ENCODE measurements around the gene XYLT1. TPM values are rescaled to one million over a fixed set of nuclear protein-coding genes. Genes with fewer than 3 reads are reported as not detected.

Gene XYLT1
- polyA plus RNA-seq, 1 of the 3 experiments (the other 2 are of a cell fraction) = 17.6 TPM

DNA sequence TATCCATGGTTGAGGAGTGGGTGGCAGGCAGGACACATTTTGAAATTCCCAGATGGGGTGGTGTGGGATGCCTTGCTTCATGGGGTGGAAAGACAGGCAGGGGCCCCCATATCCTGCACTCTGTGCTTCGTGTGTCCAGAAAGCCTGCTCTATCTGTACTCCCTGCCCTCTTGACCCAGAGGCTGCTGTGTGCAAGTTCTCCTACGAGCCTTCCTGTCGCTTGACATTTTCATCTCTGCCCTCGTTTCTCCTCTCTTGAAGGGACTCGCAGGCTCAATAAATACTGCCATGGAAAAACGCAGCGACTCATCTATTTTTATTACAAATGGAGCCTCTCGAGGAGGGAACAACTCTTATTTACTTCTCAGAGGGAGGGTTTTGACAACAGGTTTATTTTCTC is 254.8 kb downstream of the XYLT1 start:
- no peak for DNase-seq
- Histone ChIP-seq H3K4me1 (ENCODE audit: control insufficient read depth in 1 of 2, insufficient read depth in 2 of 2, low read depth in 1 of 2, low read length in 1 of 2) (no peaks in the 10 kb centered on the region; a peak in 1 of 4 replicates), H3K9ac (no peak overlapping the region), H3K9me2 (no peaks in the 10 kb centered on the region), H3K36me3 (replicated peaks in 1 of 2; ENCODE audit: control insufficient read depth in 1 of 2, insufficient read depth in 2 of 2, low read length in 1 of 2) (peaks cover 0 to 57% of the 10 kb centered on the region in 2 experiments), H3K9me3 (no peaks in the 10 kb centered on the region), H3K27ac (ENCODE audit: low read depth in 2 of 2, low read length in 1 of 2) (no peak overlapping the region), H3K4me3 (ENCODE audit: low read depth in 2 of 2, low read length in 1 of 2) (no peak overlapping the region), H3K4me2 (no peak overlapping the region), H2AFZ (ENCODE audit: low read depth) (no peak overlapping the region), H3K79me2 (ENCODE audit: insufficient read depth) (peaks cover 96% of the 10 kb centered on the region), H4K20me1 (ENCODE audit: insufficient read depth) (peaks cover 87% of the 10 kb centered on the region), H3K27me3 (ENCODE audit: insufficient read depth) (no peaks in the 10 kb centered on the region), H3F3A (replicated peaks; ENCODE audit: insufficient read depth) (peaks cover 29% of the 10 kb centered on the region)
- ChIA-PET CTCF (no interaction called here), POLR2A (no interaction called here)
- 88% methylated on average over 8 of the region's 8 CpGs for WGBS (ENCODE audit: low lambda C conversion rate)
- no peak for TF ChIP-seq TAF1 (IDR thresholded peaks at IDR 0.05; ENCODE audit: borderline replicate concordance, low read depth, low read length)

DNA sequence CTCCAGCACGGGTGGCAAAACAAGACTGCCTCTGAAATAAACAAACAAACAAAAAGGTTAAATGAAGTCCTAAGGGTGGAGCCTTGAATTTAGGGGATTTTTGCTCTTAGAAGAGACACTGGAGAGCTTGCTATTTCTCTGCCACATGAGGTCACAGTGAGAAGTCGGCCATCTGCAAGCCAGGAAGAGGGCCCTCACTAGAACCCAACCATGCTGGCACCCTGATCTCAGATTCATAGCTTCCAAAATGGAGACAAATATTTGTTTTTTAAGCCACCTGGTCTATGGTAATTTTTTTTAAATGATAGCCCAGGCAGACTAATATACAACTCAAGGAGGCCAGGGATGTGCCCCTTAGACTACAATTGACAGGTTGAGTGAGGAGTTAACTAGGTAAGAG is 255.5 kb downstream of the XYLT1 start:
- Histone ChIP-seq H3K9me2 (no peaks in the 10 kb centered on the region), H4K20me1 (ENCODE audit: insufficient read depth) (peaks cover 87% of the 10 kb centered on the region), H3K27ac (ENCODE audit: low read depth in 2 of 2, low read length in 1 of 2) (no peak overlapping the region), H3K4me1 (ENCODE audit: control insufficient read depth in 1 of 2, insufficient read depth in 2 of 2, low read depth in 1 of 2, low read length in 1 of 2) (no peaks in the 10 kb centered on the region; a peak in 1 of 4 replicates), H3K36me3 (replicated peaks in 1 of 2; ENCODE audit: control insufficient read depth in 1 of 2, insufficient read depth in 2 of 2, low read length in 1 of 2) (peaks cover 0 to 57% of the 10 kb centered on the region in 2 experiments), H3K4me2 (no peak overlapping the region), H3K27me3 (ENCODE audit: insufficient read depth) (no peaks in the 10 kb centered on the region), H3K9me3 (no peaks in the 10 kb centered on the region), H3K4me3 (ENCODE audit: low read depth in 2 of 2, low read length in 1 of 2) (no peak overlapping the region), H3K9ac (no peak overlapping the region), H3K79me2 (ENCODE audit: insufficient read depth) (peaks cover 96% of the 10 kb centered on the region), H2AFZ (ENCODE audit: low read depth) (no peak overlapping the region), H3F3A (replicated peaks; ENCODE audit: insufficient read depth) (peaks cover 29% of the 10 kb centered on the region)
- no peak for DNase-seq
- ChIA-PET POLR2A (no interaction called here), CTCF (no interaction called here)
- WGBS (ENCODE audit: low lambda C conversion rate) = 82% methylated on average over 2 of the region's 2 CpGs
- TF ChIP-seq RFX5 (IDR thresholded peaks at IDR 0.05; ENCODE audit: low read length) (no peak), POLR2AphosphoS5 (IDR thresholded peaks at IDR 0.05; ENCODE audit: low read depth, low read length) (no peak), ELF1 (IDR thresholded peaks at IDR 0.05) (no peak), NFIC (IDR thresholded peaks at IDR 0.05; ENCODE audit: borderline replicate concordance) (no peak), MEF2A (IDR thresholded peaks at IDR 0.05; ENCODE audit: borderline replicate concordance, low read depth) (no peak), TCF12 (IDR thresholded peaks at IDR 0.05) (no peak)
- TF ChIP-seq, protein P1, sequence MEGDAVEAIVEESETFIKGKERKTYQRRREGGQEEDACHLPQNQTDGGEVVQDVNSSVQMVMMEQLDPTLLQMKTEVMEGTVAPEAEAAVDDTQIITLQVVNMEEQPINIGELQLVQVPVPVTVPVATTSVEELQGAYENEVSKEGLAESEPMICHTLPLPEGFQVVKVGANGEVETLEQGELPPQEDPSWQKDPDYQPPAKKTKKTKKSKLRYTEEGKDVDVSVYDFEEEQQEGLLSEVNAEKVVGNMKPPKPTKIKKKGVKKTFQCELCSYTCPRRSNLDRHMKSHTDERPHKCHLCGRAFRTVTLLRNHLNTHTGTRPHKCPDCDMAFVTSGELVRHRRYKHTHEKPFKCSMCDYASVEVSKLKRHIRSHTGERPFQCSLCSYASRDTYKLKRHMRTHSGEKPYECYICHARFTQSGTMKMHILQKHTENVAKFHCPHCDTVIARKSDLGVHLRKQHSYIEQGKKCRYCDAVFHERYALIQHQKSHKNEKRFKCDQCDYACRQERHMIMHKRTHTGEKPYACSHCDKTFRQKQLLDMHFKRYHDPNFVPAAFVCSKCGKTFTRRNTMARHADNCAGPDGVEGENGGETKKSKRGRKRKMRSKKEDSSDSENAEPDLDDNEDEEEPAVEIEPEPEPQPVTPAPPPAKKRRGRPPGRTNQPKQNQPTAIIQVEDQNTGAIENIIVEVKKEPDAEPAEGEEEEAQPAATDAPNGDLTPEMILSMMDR (IDR thresholded peaks at IDR 0.05) = no peak
- TF ChIP-seq, protein P2, sequence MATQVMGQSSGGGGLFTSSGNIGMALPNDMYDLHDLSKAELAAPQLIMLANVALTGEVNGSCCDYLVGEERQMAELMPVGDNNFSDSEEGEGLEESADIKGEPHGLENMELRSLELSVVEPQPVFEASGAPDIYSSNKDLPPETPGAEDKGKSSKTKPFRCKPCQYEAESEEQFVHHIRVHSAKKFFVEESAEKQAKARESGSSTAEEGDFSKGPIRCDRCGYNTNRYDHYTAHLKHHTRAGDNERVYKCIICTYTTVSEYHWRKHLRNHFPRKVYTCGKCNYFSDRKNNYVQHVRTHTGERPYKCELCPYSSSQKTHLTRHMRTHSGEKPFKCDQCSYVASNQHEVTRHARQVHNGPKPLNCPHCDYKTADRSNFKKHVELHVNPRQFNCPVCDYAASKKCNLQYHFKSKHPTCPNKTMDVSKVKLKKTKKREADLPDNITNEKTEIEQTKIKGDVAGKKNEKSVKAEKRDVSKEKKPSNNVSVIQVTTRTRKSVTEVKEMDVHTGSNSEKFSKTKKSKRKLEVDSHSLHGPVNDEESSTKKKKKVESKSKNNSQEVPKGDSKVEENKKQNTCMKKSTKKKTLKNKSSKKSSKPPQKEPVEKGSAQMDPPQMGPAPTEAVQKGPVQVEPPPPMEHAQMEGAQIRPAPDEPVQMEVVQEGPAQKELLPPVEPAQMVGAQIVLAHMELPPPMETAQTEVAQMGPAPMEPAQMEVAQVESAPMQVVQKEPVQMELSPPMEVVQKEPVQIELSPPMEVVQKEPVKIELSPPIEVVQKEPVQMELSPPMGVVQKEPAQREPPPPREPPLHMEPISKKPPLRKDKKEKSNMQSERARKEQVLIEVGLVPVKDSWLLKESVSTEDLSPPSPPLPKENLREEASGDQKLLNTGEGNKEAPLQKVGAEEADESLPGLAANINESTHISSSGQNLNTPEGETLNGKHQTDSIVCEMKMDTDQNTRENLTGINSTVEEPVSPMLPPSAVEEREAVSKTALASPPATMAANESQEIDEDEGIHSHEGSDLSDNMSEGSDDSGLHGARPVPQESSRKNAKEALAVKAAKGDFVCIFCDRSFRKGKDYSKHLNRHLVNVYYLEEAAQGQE (IDR thresholded peaks at IDR 0.05; ENCODE audit: low read depth, low read length) = no peak

Measured in SK-N-SH (cell line).